ENCODE measurements around the gene ANKDD1A. TPM values are rescaled to one million over a fixed set of nuclear protein-coding genes. Genes with fewer than 3 reads are reported as not detected.

ANKDD1A gene
- total and polyA plus RNA-seq, 3 donors from 2014 or later = 11.1 to 34.9 (median 31.8) TPM

GRCh38 chr15:64893481-64894394 is 18.0 kb upstream of the ANKDD1A start:
- intact Hi-C loops (cut with DNase I; ENCODE audit: low total_unique reads) = no loop called here
- peak; percentile 95 for DNase-seq
- peak overlapping the region; percentile 85 to 86 for H3K27ac ChIP-seq
- peaks cover 63% of the 10 kb centered on the region for H3K4me1 ChIP-seq
- H3K27me3 ChIP-seq = no peaks in the 10 kb centered on the region
- TF ChIP-seq CTCF (IDR thresholded peaks at IDR 0.05) (no peak), POLR2A (IDR thresholded peaks at IDR 0.05) (no peak)
- WGBS, 2 donors = 35 to 39% methylated on average over 38 to 44 of the region's 44 CpGs
- peak overlapping the region; percentile 23 to 38 for H3K4me3 ChIP-seq
- H3K9me3 ChIP-seq = no peaks in the 10 kb centered on the region
- H3K36me3 ChIP-seq (ENCODE audit: low read depth, missing control alignments) = no peaks in the 10 kb centered on the region

GRCh38 chr15:64894395-64895056 is 17.2 kb upstream of the ANKDD1A start:
- DNase-seq = no peak
- Histone ChIP-seq H3K9me3 (no peaks in the 10 kb centered on the region), H3K4me1 (peaks cover 71% of the 10 kb centered on the region), H3K4me3 (peak overlapping the region; percentile 23 to 38), H3K27me3 (no peaks in the 10 kb centered on the region), H3K27ac (peak overlapping the region; percentile 85 to 86), H3K36me3 (ENCODE audit: low read depth, missing control alignments) (no peaks in the 10 kb centered on the region)
- intact Hi-C loops (cut with DNase I; ENCODE audit: low total_unique reads) = no loop called here
- TF ChIP-seq POLR2A (IDR thresholded peaks at IDR 0.05) = no peak
- TF ChIP-seq CTCF (IDR thresholded peaks at IDR 0.05) = no peak
- WGBS, 2 donors = 31 to 42% methylated on average over 16 of the region's 20 CpGs

GRCh38 chr15:64895285-64896065 is 16.2 kb upstream of the ANKDD1A start:
- intact Hi-C loops (cut with DNase I; ENCODE audit: low total_unique reads) = no loop called here
- Histone ChIP-seq H3K36me3 (ENCODE audit: low read depth, missing control alignments) (no peaks in the 10 kb centered on the region), H3K4me1 (peaks cover 72% of the 10 kb centered on the region), H3K27ac (peak overlapping the region; percentile 85 to 86), H3K27me3 (no peaks in the 10 kb centered on the region), H3K4me3 (no peak overlapping the region), H3K9me3 (no peaks in the 10 kb centered on the region)
- no peak for DNase-seq
- no peak for TF ChIP-seq POLR2A (IDR thresholded peaks at IDR 0.05)
- no peak for TF ChIP-seq CTCF (IDR thresholded peaks at IDR 0.05)
- 27 to 32% methylated on average over 6 of the region's 6 CpGs for WGBS, 2 donors

DNA sequence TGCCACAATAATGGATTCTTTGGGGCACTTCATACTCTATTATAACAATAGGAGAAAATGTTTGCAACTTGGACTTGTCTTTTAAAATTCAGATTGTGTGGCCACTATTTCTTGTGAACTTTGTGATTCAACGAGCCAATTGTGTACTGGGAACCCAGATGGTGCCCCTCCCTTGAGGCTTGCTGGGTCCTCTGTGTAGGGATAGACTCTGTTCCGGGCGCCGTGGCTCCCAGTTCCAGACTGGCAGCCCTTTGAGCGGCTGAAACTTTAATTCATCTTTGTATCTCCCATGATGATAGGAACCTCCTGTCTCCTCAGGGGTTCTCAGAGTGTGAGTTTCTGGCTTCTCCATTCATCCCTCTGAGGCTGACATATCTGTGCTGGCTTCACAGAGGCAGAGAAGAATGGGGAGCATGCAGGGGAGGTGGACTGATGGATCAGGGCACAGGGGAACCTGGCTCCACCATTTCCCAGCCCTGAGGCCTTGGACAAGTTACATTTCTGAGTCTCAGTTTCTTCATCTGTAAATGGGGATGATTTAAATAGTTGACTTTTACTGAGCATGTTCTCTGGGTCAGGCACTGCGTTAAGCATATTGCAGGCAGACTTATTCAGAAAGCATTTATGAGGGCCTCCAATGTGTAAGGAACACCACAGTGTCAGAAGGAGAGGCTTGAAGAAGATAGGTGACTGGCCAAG is 15.2 kb upstream of the ANKDD1A start:
- Histone ChIP-seq H3K4me3 (no peak overlapping the region), H3K9me3 (no peaks in the 10 kb centered on the region), H3K27me3 (no peaks in the 10 kb centered on the region), H3K36me3 (ENCODE audit: low read depth, missing control alignments) (no peaks in the 10 kb centered on the region), H3K27ac (peak overlapping the region; percentile 85 to 86), H3K4me1 (peaks cover 72% of the 10 kb centered on the region)
- 39 to 71% methylated on average over 6 of the region's 6 CpGs for WGBS, 2 donors
- TF ChIP-seq CTCF (IDR thresholded peaks at IDR 0.05) (no peak), POLR2A (IDR thresholded peaks at IDR 0.05) (no peak)
- intact Hi-C loops (cut with DNase I; ENCODE audit: low total_unique reads) = no loop called here
- DNase-seq = no peak

Measured in testis (tissue), 3 donors.